GM12892 (cell line): ENCODE data around the gene ATP11C.

Experiments
- POLR2A ChIP-seq: IDR thresholded peaks from 2 replicates; pipeline ENCODE4 v1.6.1; 2011; ENCODE audit warnings: low read depth, low read length, control low read depth
- POLR2AphosphoS5 ChIP-seq: IDR thresholded peaks from 2 replicates; pipeline ENCODE4 v1.6.1; 2011; ENCODE audit warnings: low read depth, low read length, control low read depth
- TAF1 ChIP-seq: IDR thresholded peaks from 2 replicates; pipeline ENCODE4 v1.6.1; 2011; ENCODE audit warnings: low read depth, mild to moderate bottlenecking, control low read depth, low read length, borderline replicate concordance

- no peak for TF ChIP-seq POLR2AphosphoS5
- no peak for TF ChIP-seq POLR2A
- no peak for TF ChIP-seq TAF1
These were observed 194.3 kb downstream of the ATP11C start for GRCh38 chrX:139738581-139738980.
